Activated CD4-positive, CD25-positive, alpha-beta regulatory T cell treated with anti-CD3 and anti-CD28 coated beads, Interleukin-2, amount 50 U/mL, for 72 hours (primary cell): ENCODE results near the gene TLX1.

Experiments
- DNase-seq: peaks from one replicate; pipeline ENCODE4 v3.0.0; 2021

TLX1 gene

GRCh38 chr10:101134299-101135127 is 3.4 kb downstream of the TLX1 start:
- DNase-seq, result no peak

- no peak for DNase-seq
Observed at GRCh38 chr10:101135141-101136006, 4.3 kb downstream of the TLX1 start.

GRCh38 chr10:101136007-101136707 is 5.1 kb downstream of the TLX1 start:
- DNase-seq, result no peak

GRCh38 chr10:101136708-101137121 is 5.6 kb downstream of the TLX1 start:
- no peak for DNase-seq

- DNase-seq, result no peak
Observed at GRCh38 chr10:101137271-101137670, 6.2 kb downstream of the TLX1 start.

GRCh38 chr10:101138788-101139420 is 7.8 kb downstream of the TLX1 start:
- DNase-seq, result no peak

- peak; percentile 33 for DNase-seq
Observed at GRCh38 chr10:101139421-101139911, 8.4 kb downstream of the TLX1 start.

GRCh38 chr10:101140084-101140949 is 9.2 kb downstream of the TLX1 start:
- no peak for DNase-seq

GRCh38 chr10:101140950-101141615 is 10.0 kb downstream of the TLX1 start:
- no peak for DNase-seq

GRCh38 chr10:101141616-101142532 is 10.8 kb downstream of the TLX1 start:
- peak; percentile 79 for DNase-seq

GRCh38 chr10:101142533-101143344 is 11.6 kb downstream of the TLX1 start:
- DNase-seq, result no peak

GRCh38 chr10:101143345-101143630 is 12.2 kb downstream of the TLX1 start:
- no peak for DNase-seq

- no peak for DNase-seq
Observed at GRCh38 chr10:101144053-101144452, 13.0 kb downstream of the TLX1 start.

- no peak for DNase-seq
Observed at GRCh38 chr10:101145145-101145544, 14.0 kb downstream of the TLX1 start.

GRCh38 chr10:101145750-101146391 is 14.8 kb downstream of the TLX1 start:
- no peak for DNase-seq

GRCh38 chr10:101146392-101147251 is 15.5 kb downstream of the TLX1 start:
- no peak for DNase-seq

GRCh38 chr10:101151395-101151794 is 20.3 kb downstream of the TLX1 start:
- no peak for DNase-seq

GRCh38 chr10:101152316-101152715 is 21.2 kb downstream of the TLX1 start:
- DNase-seq, result no peak
